ENCODE measurements around the gene ATF3.
"Not testable (repeated sequence)": the region's sequence is repeated elsewhere in the genome, so short reads cannot be mapped to it uniquely, and the experiment has no call there.

ATF3 gene

DNA sequence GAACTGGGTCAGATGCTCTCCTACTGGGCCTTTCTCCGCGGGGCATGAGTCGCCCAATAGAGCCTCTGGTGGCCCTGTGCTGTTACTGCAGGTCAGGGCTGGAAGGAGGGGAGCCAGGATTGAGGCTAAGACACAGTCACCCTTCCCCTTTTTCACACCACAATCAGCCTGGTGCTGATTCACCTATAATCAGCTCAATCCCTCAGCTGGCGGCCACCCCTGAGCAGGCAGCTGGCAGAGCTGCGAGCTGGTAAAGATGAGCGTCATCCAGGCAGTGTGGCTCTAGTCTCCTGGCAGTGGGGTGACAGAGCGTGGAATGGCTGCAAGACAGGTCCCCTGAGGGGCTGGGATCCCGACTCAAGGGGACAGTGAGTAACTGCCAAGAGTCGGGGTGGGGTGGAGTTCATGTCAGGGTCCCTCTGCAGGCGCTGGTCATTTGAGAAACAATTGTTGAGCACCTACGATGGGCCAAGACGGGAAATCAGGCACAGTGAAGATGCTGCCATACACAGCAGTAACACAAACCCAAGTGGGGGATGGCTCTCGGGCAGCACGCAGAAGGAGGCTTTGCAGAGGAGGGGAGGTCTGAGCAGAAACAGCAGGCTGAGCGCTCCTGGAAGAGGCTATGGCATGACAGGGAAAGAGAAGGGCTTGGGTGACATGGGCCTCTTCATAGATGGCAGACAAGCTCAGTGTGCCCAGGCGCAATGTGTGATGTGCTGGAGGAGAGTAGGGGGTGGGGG lies 21.8 kb downstream of the ATF3 start:
- in situ Hi-C loops (cut with MboI; ENCODE audit: low pct_unique_long_range_greater_than_20kb, low sequenced_read_pairs, unreplicated experiment), result no loop called here
- DNase-seq (ENCODE audit: low spot score), result peak; percentile 81
- TF ChIP-seq, protein P1, sequence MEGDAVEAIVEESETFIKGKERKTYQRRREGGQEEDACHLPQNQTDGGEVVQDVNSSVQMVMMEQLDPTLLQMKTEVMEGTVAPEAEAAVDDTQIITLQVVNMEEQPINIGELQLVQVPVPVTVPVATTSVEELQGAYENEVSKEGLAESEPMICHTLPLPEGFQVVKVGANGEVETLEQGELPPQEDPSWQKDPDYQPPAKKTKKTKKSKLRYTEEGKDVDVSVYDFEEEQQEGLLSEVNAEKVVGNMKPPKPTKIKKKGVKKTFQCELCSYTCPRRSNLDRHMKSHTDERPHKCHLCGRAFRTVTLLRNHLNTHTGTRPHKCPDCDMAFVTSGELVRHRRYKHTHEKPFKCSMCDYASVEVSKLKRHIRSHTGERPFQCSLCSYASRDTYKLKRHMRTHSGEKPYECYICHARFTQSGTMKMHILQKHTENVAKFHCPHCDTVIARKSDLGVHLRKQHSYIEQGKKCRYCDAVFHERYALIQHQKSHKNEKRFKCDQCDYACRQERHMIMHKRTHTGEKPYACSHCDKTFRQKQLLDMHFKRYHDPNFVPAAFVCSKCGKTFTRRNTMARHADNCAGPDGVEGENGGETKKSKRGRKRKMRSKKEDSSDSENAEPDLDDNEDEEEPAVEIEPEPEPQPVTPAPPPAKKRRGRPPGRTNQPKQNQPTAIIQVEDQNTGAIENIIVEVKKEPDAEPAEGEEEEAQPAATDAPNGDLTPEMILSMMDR (IDR thresholded peaks at IDR 0.05; ENCODE audit: extremely low read depth, insufficient read depth, missing control alignments), result peak; percentile 84

DNA sequence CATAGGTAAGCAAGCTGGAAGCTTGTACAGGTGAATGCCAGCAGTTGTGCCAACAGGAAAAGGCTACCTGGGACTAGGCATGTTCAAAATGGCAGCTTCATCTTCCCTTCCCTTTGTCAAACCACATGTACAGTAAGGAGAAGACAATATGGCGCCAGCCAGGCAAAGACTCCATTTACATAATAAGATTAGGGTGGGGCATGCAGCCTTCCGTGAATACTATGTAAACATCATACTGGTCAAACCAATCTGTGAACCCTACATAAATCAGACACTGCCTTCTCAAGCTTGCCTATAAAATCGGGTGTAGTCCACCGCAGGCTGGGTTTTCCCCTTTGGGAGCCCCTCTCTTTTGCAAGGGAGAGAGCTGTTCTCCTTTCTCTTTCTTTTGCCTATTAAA lies 24.6 kb downstream of the ATF3 start:
- TF ChIP-seq, protein P1 (IDR thresholded peaks at IDR 0.05; ENCODE audit: extremely low read depth, insufficient read depth, missing control alignments), result no peak
- DNase-seq (ENCODE audit: low spot score), result no peak
- in situ Hi-C loops (cut with MboI; ENCODE audit: low pct_unique_long_range_greater_than_20kb, low sequenced_read_pairs, unreplicated experiment), result no loop called here

DNA sequence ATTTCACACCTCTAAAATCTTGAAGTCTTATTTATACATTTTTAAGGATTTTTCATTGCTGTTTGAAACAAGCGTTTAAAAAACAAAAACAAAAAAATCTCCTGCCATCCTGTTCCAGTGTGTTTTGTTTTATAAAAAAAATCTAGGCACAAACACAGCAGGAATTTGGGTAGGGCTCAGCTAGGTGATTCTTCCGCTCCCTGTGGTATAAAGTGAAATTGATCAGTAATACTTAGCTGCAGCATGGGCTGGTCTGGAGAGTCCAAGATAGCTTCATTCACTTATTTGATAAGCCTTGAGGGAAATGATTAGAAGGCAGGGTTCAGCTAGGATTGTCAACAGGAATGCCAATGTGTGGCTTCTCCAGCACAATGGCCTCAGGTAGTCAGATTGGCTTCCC lies 25.7 kb downstream of the ATF3 start:
- no peak for DNase-seq (ENCODE audit: low spot score)
- in situ Hi-C loops (cut with MboI; ENCODE audit: low pct_unique_long_range_greater_than_20kb, low sequenced_read_pairs, unreplicated experiment), result no loop called here
- TF ChIP-seq, protein P1 (IDR thresholded peaks at IDR 0.05; ENCODE audit: extremely low read depth, insufficient read depth, missing control alignments), result no peak

DNA sequence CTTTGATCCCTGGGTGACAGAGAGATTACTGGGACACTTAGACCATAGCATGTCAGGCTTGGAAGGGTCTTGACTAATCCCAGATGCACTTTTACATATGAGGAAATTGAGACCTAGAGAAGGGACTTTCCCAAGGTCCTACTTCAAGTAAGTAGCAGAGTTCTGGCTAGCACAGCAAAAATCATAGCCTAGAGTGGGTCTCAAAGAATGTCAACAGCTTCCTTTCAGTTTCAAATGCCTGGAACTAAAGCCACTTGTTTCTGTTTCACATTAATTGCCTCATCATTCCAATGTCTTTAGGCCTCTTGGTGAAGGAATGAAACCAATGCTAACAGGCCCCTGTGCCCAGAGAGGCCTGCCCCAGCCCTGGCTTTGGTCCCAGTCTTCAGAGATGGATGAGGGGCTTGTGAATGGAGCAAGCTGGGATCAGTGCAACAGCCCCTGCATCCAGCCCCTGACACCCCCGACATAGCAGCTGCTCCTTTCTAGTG lies 26.6 kb downstream of the ATF3 start:
- in situ Hi-C loops (cut with MboI; ENCODE audit: low pct_unique_long_range_greater_than_20kb, low sequenced_read_pairs, unreplicated experiment), result no loop called here

DNA sequence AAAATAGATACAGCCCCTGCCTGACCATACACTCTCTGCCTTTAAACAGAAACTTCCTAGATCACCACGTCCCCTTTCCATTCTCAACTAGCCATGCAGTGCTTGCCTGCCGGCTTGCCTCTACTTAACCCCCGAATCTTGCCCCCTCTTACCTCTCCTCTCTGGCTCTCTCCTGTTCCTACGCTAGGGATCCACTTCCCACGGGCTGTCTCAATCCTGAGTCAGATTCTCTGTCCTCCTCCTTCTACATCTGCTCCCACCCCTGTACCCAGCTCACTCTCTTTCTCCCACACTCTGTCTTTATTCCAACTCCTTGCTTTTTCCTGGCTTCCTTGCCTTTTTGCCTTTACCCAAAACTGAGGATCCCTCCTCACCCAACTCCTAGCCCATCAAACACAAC lies 29.3 kb downstream of the ATF3 start:
- DNase-seq (ENCODE audit: low spot score), result no peak
- in situ Hi-C loops (cut with MboI; ENCODE audit: low pct_unique_long_range_greater_than_20kb, low sequenced_read_pairs, unreplicated experiment), result no loop called here
- TF ChIP-seq, protein P1 (IDR thresholded peaks at IDR 0.05; ENCODE audit: extremely low read depth, insufficient read depth, missing control alignments), result no peak

More for the DNA sequence above, 26.6 kb downstream of the ATF3 start:
- TF ChIP-seq, protein P1 (IDR thresholded peaks at IDR 0.05; ENCODE audit: extremely low read depth, insufficient read depth, missing control alignments), result no peak
- DNase-seq (ENCODE audit: low spot score), result peak; percentile 37

DNA sequence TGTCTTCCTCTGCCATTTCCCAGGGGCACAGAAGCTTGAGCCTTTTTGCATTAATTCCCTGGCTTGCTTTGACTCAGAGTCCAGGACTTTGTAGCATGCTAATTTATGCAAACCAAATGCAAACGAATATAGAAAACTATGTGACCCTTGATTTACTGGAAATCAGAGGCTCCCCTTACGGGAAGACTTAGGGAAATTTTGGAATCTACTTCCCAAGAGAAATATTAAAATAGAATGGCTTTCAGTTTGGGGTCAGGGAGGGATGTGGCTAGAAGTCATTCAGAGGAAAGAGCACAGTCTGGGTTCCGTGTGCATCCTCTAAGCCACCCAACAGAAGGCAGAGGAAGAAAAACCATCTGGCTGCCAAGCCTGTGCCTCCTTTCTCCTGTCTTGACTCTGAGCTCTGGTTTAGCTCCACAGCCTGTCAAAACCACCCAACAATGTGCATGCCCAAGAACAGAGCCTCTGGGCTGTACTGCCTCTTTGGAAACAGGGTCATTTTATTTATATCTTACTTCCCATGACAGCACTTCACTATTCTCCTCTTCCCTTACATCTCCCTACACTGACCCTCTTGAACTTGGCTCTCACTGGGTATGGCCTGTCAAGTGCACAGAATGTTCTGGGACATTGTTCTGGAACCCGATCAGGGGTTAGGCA lies 30.1 kb downstream of the ATF3 start:
- TF ChIP-seq, protein P1 (IDR thresholded peaks at IDR 0.05; ENCODE audit: extremely low read depth, insufficient read depth, missing control alignments), result no peak
- in situ Hi-C loops (cut with MboI; ENCODE audit: low pct_unique_long_range_greater_than_20kb, low sequenced_read_pairs, unreplicated experiment), result no loop called here
- no peak for DNase-seq (ENCODE audit: low spot score)

DNA sequence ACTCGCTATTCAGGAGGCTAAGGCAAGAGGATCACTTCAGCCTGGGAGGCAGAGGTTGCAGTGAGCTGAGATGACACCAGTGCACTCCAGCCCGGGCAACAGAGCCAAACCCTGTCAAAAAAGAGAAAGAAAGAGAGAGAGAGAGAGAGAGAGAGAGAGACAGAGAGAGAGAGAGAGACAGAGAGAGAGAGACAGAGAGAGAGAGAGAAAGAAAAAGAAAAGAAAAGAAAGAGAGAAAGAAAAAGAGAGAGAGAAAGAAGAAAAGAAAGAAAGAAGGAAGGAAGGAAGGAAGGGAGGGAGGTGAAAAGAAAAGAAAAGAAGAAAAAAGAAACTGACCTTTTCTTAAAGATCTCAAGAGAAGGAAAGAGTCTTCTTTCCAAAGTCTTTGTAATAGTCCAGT lies 31.0 kb downstream of the ATF3 start:
- DNase-seq (ENCODE audit: low spot score); in situ Hi-C loops (cut with MboI; ENCODE audit: low pct_unique_long_range_greater_than_20kb, low sequenced_read_pairs, unreplicated experiment): not testable (repeated sequence)
